B cell (primary cell): ENCODE data around the gene DIP2B. TPM values are rescaled to one million over a fixed set of nuclear protein-coding genes. Genes with fewer than 3 reads are reported as not detected.

Experiments
- ATAC-seq: fragments of 200-7000 bp; cut with Tn5 transposase; one replicate; pipeline ENCODE4 v1.10.0; 2021; ENCODE audit warnings: low read depth, mild to moderate bottlenecking, moderate number of reproducible peaks, moderate library complexity
- CTCF ChIA-PET: fragments of 350-600 bp; sonication (Branson Sonifier 250); formaldehyde crosslinking; loops from one replicate; lab custom pipeline; 2021; ENCODE audit warnings: antibody characterized with exemption, inconsistent platforms; lab: Charles Lee
- POLR2A ChIA-PET: fragments of 350-600 bp; sonication (Branson Sonifier 250); formaldehyde crosslinking; loops from one replicate; lab custom pipeline; 2021; ENCODE audit warnings: antibody characterized with exemption; lab: Charles Lee
- DNase-seq: peaks from one replicate; pipeline ENCODE4 v3.0.0; 2013
- H2AFZ ChIP-seq: 2 replicates; pipeline ENCODE4 v1.6.1; 2012; ENCODE audit warnings: mild to moderate bottlenecking, low read depth, low read length; ENCODE audit not compliant: insufficient read depth, poor library complexity, severe bottlenecking
- H3K27ac ChIP-seq, 2 donors: 1 replicate in 1 of 2; 2 replicates in 1 of 2; pipeline ENCODE4 v1.5.1; 2012 to 2013; ENCODE audit warnings: low read length in 2 of 2, mild to moderate bottlenecking in 2 of 2, moderate library complexity in 1 of 2
- H3K27me3 ChIP-seq, 4 experiments: fragments of 200-600 bp in 1 of 4; sonication (generic) in 1 of 4; replicated peaks in 1 of 4; 1 replicate in 2 of 4; 2 replicates in 2 of 4; pipeline versions ENCODE4 v1.6.1 to v1.7.0; 2013 to 2016; ENCODE audit warnings: low read length in 3 of 4, mild to moderate bottlenecking in 2 of 4, mixed read lengths in 1 of 4, moderate library complexity in 1 of 4; ENCODE audit not compliant: insufficient read depth in 4 of 4, control insufficient read depth in 3 of 4; ENCODE audit errors: control extremely low read depth in 1 of 4
- H3K36me3 ChIP-seq, 2 experiments: replicated peaks in 1 of 2; 1 replicate in 1 of 2; 2 replicates in 1 of 2; pipeline versions ENCODE4 v1.6.1 to v1.7.1; 2013; ENCODE audit warnings: low read length in 1 of 2; ENCODE audit not compliant: insufficient read depth in 2 of 2, control insufficient read depth in 1 of 2; ENCODE audit errors: control extremely low read depth in 1 of 2, extremely low read depth in 1 of 2
- H3K4me1 ChIP-seq, 2 donors: fragments of 200-600 bp in 1 of 2; sonication (generic) in 1 of 2; 1 replicate in 1 of 2; 2 replicates in 1 of 2; pipeline versions ENCODE4 v1.5.1 to v1.6.1; 2013 to 2017; ENCODE audit warnings: low read length in 2 of 2; ENCODE audit not compliant: control insufficient read depth in 2 of 2, insufficient read depth in 2 of 2
- H3K4me2 ChIP-seq: replicated peaks from 2 replicates; pipeline ENCODE3; 2012; ENCODE audit warnings: mild to moderate bottlenecking, low read depth, low read length; ENCODE audit not compliant: poor library complexity, severe bottlenecking
- H3K4me3 ChIP-seq, 5 experiments: fragments of 200-600 bp in 1 of 5; sonication (generic) in 1 of 5; 1 replicate in 3 of 5; 2 replicates in 2 of 5; pipeline versions ENCODE4 v1.5.1 to v1.7.0; 2011 to 2016; ENCODE audit warnings: low read length in 4 of 5, mild to moderate bottlenecking in 4 of 5, low read depth in 2 of 5, control low read depth in 1 of 5, moderate library complexity in 1 of 5; ENCODE audit not compliant: insufficient read depth in 1 of 5; ENCODE audit errors: control extremely low read depth in 1 of 5, extremely low read depth in 1 of 5
- H3K79me2 ChIP-seq: fragments of 200-600 bp; sonication (generic); one replicate; pipeline ENCODE4 v1.6.0; 2016; ENCODE audit warnings: low read length; ENCODE audit not compliant: control insufficient read depth, insufficient read depth
- H3K9ac ChIP-seq: fragments of 200-600 bp; sonication (generic); 2 replicates; pipeline ENCODE4 v1.6.1; 2017; ENCODE audit warnings: mild to moderate bottlenecking, low read length, moderate library complexity
- H3K9me3 ChIP-seq, 3 donors: one replicate each; pipeline versions ENCODE4 v1.6.1 to v1.7.1; 2013; ENCODE audit warnings: low read length in 2 of 3; ENCODE audit not compliant: control insufficient read depth in 2 of 3, insufficient read depth in 1 of 3; ENCODE audit errors: control extremely low read depth in 1 of 3
- H4K20me1 ChIP-seq: 2 replicates; pipeline ENCODE4 v1.6.0; 2012; ENCODE audit warnings: mild to moderate bottlenecking, low read length; ENCODE audit not compliant: insufficient read depth, control insufficient read depth, poor library complexity, severe bottlenecking
- H3K27ac Mint-ChIP-seq: one replicate; pipeline ENCODE4 v1.8.0; 2021; ENCODE audit warnings: mixed read lengths
- H3K27me3 Mint-ChIP-seq: one replicate; pipeline ENCODE4 v1.8.0; 2021; ENCODE audit warnings: mixed read lengths
- H3K4me1 Mint-ChIP-seq: one replicate; pipeline ENCODE4 v1.8.0; 2021; ENCODE audit warnings: mixed read lengths
- H3K4me3 Mint-ChIP-seq: one replicate; pipeline ENCODE4 v1.8.0; 2021; ENCODE audit warnings: mixed read lengths
- H3K9me3 Mint-ChIP-seq: one replicate; pipeline ENCODE4 v1.8.0; 2022; ENCODE audit warnings: mixed read lengths; ENCODE audit not compliant: insufficient read depth
- EZH2 ChIP-seq: IDR thresholded peaks from 2 replicates; pipeline ENCODE4 v1.6.1; 2012; ENCODE audit warnings: borderline replicate concordance, low read depth, mild to moderate bottlenecking, moderate library complexity, low read length; ENCODE audit not compliant: insufficient read depth, poor library complexity, severe bottlenecking
- WGBS: methylation state at CpG from one replicate; pipeline ENCODE4 v1.1.5; 2013; ENCODE audit warnings: missing lambda C conversion rate; ENCODE audit not compliant: insufficient coverage; 5-methylcytosine and 5-hydroxymethylcytosine counted together
- intact Hi-C: fragments of 100-400 bp; cut with micrococcal nuclease; formaldehyde crosslinking; loops from one replicate; pipeline ENCODE4 v1.10.0; 2022
- polyA plus RNA-seq: library from polyadenylated mRNA; depleted of rRNA; stranded (reverse); fragments of >200 nt; gene quantifications from 2 replicates; pipeline ENCODE4 v1.2.3, GENCODE V29; 2012
- total RNA-seq, 2 donors: library from RNA; stranded (reverse); fragments of 120-200 nt in 1 of 2; gene quantifications; 1 replicate in 1 of 2; 2 replicates in 1 of 2; pipeline versions ENCODE4 v1.2.3 to v1.2.4, GENCODE V29; 2013 to 2022
- TF ChIP-seq, protein P1 (sequence below): fragments of 200-600 bp; IDR thresholded peaks from one replicate; pipeline ENCODE4 v1.8.0; 2022; ENCODE audit warnings: antibody characterized with exemption, mild to moderate bottlenecking

DIP2B gene
- total and polyA plus RNA-seq, 2 donors (not counting 1 experiment from before 2014, with no cell fraction given): 16.4 to 38.8 TPM

DNA sequence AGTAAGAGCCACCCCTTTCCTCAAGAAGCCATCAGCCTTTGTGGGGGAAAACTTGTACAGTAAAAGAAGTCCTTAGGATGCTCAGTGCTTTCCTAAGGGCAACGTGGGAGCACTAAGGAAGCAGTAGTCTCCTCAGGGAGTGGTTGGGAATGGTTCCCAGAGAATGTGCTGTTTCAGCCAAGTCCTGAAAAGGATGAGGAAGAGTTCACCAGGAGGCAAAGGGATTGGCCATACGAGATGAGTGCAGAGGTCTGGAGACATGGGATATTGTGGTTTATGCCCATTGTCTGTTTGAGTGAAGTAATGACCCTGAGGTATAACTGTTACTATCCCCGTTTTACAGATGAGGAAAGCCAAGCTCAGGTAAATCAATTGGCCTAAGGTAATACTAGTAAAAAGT lies 173.1 kb downstream of the DIP2B start:
- Histone ChIP-seq H2AFZ (no peak overlapping the region), H3K79me2 (no peaks in the 10 kb centered on the region), H3K4me1 (no peaks in the 10 kb centered on the region), H4K20me1 (no peaks in the 10 kb centered on the region), H3K27me3 (no peaks in the 10 kb centered on the region), H3K27ac (no peak overlapping the region), H3K4me3 (no peak overlapping the region), H3K4me2 (no peak overlapping the region), H3K9ac (no peak overlapping the region), H3K36me3 (peaks cover 12 to 77% of the 10 kb centered on the region in 2 experiments), H3K9me3 (no peaks in the 10 kb centered on the region)
- no peaks in the 10 kb centered on the region for H3K9me3 Mint-ChIP-seq
- WGBS: 96% methylated on average over 2 of the region's 3 CpGs
- H3K4me3 Mint-ChIP-seq: no peak overlapping the region
- no peaks in the 10 kb centered on the region for H3K27me3 Mint-ChIP-seq
- intact Hi-C loops: no loop called here
- POLR2A ChIA-PET: no interaction called here
- no peak overlapping the region for H3K27ac Mint-ChIP-seq
- CTCF ChIA-PET: no interaction called here
- ATAC-seq: no peak
- H3K4me1 Mint-ChIP-seq: no peaks in the 10 kb centered on the region
- TF ChIP-seq EZH2: no peak
- TF ChIP-seq, protein P1, sequence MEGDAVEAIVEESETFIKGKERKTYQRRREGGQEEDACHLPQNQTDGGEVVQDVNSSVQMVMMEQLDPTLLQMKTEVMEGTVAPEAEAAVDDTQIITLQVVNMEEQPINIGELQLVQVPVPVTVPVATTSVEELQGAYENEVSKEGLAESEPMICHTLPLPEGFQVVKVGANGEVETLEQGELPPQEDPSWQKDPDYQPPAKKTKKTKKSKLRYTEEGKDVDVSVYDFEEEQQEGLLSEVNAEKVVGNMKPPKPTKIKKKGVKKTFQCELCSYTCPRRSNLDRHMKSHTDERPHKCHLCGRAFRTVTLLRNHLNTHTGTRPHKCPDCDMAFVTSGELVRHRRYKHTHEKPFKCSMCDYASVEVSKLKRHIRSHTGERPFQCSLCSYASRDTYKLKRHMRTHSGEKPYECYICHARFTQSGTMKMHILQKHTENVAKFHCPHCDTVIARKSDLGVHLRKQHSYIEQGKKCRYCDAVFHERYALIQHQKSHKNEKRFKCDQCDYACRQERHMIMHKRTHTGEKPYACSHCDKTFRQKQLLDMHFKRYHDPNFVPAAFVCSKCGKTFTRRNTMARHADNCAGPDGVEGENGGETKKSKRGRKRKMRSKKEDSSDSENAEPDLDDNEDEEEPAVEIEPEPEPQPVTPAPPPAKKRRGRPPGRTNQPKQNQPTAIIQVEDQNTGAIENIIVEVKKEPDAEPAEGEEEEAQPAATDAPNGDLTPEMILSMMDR: no peak
- no peak for DNase-seq

DNA sequence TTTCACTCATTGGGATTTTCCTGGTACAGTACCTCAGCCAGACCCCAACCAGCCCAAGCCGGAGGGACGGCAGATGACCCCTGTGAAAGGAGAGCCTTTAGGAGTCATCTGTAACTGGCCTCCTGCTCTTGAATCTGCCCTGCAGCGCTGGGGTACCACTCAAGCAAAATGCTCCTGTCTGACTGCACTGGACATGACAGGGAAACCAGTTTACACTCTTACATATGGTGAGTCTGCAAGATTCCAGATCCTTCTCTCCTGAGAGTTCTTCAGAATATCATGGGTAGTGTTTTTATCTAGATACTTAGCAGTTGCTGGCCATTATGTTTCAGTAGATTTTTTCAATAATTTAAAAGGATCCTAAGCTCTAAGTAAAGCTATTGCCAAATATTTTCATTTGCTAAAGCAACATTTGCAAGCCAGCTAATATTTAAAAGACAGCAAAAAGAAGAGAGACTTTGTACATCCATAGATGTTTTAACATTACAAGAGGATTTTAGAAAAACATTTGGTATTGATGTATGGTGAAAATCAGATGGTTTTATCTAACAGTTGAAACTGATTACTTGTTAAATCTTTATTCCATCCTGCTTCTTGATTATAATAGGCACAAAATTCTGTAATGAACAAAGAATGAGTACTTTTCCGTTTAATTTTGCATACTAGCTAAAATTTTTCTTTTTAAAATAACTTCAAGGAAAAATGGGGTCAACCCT lies 174.0 kb downstream of the DIP2B start:
- WGBS: 96% methylated on average over 2 of the region's 4 CpGs
- intact Hi-C loops: no loop called here
- POLR2A ChIA-PET: no interaction called here
- no peaks in the 10 kb centered on the region for H3K9me3 ChIP-seq
- TF ChIP-seq, protein P1: no peak
- H3K79me2 ChIP-seq: no peaks in the 10 kb centered on the region
- no peaks in the 10 kb centered on the region for H3K27me3 ChIP-seq
- no peak for ATAC-seq
- no peak overlapping the region for H3K4me3 ChIP-seq
- CTCF ChIA-PET: interaction anchor here (1.0 kb wide), 1 partner anchor 15 kb away, joined by 3 read pairs; no protein-coding TSS in a partner anchor
- Mint-ChIP-seq H3K4me3 (no peak overlapping the region), H3K9me3 (no peaks in the 10 kb centered on the region), H3K4me1 (no peaks in the 10 kb centered on the region), H3K27me3 (no peaks in the 10 kb centered on the region), H3K27ac (no peak overlapping the region)
- no peaks in the 10 kb centered on the region for H4K20me1 ChIP-seq
- no peak for DNase-seq
- H3K4me1 ChIP-seq: no peaks in the 10 kb centered on the region
- no peak overlapping the region for H3K9ac ChIP-seq
- H3K4me2 ChIP-seq: no peak overlapping the region
- H3K36me3 ChIP-seq: peaks cover 15 to 77% of the 10 kb centered on the region in 2 experiments
- H2AFZ ChIP-seq: no peak overlapping the region
- H3K27ac ChIP-seq: no peak overlapping the region
